ENCODE results near the gene PRELP.

DNA sequence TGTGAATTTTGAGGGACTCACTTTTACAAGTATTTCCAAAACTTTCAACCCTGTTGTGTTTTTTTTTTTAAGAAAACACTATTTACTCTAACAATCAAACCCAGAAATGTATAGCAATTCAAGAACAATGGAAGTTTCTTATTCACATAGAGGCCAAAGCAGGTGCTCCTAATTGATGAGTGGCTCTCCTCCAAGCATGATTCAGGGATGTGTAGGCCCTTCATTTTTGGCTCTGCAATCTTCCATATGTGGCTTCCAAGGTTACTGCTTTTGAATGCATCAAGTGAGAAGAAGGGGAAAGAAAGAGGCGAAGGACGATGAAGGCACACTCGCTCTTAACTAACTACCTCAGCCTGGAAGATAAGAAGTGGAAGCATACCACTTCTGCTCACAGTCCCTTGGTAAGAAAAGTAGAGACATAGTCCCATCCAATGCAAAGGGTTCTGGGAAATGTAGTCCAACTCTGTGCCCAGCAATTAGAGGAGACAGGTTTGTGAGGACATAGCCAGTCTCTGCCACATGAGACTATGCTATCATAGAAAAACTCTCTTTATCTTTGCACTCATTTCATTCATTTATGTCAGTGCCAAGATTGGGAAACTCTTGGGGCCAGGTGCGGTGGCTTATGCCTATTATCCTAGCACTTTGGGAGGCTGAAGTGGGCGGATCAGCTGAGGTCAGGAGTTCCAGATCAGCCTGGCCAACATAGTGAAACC is 64.4 kb downstream of the PRELP start:
- TF ChIP-seq, protein P1, sequence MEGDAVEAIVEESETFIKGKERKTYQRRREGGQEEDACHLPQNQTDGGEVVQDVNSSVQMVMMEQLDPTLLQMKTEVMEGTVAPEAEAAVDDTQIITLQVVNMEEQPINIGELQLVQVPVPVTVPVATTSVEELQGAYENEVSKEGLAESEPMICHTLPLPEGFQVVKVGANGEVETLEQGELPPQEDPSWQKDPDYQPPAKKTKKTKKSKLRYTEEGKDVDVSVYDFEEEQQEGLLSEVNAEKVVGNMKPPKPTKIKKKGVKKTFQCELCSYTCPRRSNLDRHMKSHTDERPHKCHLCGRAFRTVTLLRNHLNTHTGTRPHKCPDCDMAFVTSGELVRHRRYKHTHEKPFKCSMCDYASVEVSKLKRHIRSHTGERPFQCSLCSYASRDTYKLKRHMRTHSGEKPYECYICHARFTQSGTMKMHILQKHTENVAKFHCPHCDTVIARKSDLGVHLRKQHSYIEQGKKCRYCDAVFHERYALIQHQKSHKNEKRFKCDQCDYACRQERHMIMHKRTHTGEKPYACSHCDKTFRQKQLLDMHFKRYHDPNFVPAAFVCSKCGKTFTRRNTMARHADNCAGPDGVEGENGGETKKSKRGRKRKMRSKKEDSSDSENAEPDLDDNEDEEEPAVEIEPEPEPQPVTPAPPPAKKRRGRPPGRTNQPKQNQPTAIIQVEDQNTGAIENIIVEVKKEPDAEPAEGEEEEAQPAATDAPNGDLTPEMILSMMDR (IDR thresholded peaks at IDR 0.05) = no peak
- no peak for TF ChIP-seq EZH2 (IDR thresholded peaks at IDR 0.05; ENCODE audit: borderline replicate concordance, insufficient read depth, low read depth, low read length, poor library complexity, severe bottlenecking)

All from B cell (primary cell).